ENCODE data around the gene NAIF1.

- TF ChIP-seq RFX5 (IDR thresholded peaks at IDR 0.05) (no peak), EP300 (IDR thresholded peaks at IDR 0.05) (no peak), KDM5A (IDR thresholded peaks at IDR 0.05) (no peak), POLR2AphosphoS2 (conservative IDR thresholded peaks at IDR 0.05; ENCODE audit: low read length) (no peak), CBX2 (IDR thresholded peaks at IDR 0.05; ENCODE audit: borderline replicate concordance, low read depth) (no peak), CBX8 (IDR thresholded peaks at IDR 0.05) (no peak), POLR2A (IDR thresholded peaks at IDR 0.05; ENCODE audit: low read length) (no peak), ZNF302 (CRISPR knock-in tag; IDR thresholded peaks at IDR 0.05) (no peak), KDM1A (IDR thresholded peaks at IDR 0.05; ENCODE audit: low read depth) (no peak), RAD21 (conservative IDR thresholded peaks at IDR 0.05 in 1 of 2, IDR thresholded peaks at IDR 0.05 in 1 of 2) (no peak), CEBPB (IDR thresholded peaks at IDR 0.05) (no peak)
- TF ChIP-seq, protein P1, sequence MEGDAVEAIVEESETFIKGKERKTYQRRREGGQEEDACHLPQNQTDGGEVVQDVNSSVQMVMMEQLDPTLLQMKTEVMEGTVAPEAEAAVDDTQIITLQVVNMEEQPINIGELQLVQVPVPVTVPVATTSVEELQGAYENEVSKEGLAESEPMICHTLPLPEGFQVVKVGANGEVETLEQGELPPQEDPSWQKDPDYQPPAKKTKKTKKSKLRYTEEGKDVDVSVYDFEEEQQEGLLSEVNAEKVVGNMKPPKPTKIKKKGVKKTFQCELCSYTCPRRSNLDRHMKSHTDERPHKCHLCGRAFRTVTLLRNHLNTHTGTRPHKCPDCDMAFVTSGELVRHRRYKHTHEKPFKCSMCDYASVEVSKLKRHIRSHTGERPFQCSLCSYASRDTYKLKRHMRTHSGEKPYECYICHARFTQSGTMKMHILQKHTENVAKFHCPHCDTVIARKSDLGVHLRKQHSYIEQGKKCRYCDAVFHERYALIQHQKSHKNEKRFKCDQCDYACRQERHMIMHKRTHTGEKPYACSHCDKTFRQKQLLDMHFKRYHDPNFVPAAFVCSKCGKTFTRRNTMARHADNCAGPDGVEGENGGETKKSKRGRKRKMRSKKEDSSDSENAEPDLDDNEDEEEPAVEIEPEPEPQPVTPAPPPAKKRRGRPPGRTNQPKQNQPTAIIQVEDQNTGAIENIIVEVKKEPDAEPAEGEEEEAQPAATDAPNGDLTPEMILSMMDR (IDR thresholded peaks at IDR 0.05): no peak
Measured at GRCh38 chr9:128054087-128054486, 13.0 kb downstream of the NAIF1 start.

Data from A549 (cell line).